NCI-H748 (cell line): Measurements from ENCODE around the gene MID2.
A peak's percentile ranks its signal among the peaks of the same experiment; 100 is the strongest.
"Not testable (repeated sequence)": the region's sequence is repeated elsewhere in the genome, so short reads cannot be mapped to it uniquely, and the experiment has no call there.

ENCODE experiments used
- DNase-seq: peaks from one replicate; lab custom pipeline; 2025; ENCODE audit not compliant: unreplicated experiment; lab: John Stamatoyannopoulos, UW

MID2 gene, protein sequence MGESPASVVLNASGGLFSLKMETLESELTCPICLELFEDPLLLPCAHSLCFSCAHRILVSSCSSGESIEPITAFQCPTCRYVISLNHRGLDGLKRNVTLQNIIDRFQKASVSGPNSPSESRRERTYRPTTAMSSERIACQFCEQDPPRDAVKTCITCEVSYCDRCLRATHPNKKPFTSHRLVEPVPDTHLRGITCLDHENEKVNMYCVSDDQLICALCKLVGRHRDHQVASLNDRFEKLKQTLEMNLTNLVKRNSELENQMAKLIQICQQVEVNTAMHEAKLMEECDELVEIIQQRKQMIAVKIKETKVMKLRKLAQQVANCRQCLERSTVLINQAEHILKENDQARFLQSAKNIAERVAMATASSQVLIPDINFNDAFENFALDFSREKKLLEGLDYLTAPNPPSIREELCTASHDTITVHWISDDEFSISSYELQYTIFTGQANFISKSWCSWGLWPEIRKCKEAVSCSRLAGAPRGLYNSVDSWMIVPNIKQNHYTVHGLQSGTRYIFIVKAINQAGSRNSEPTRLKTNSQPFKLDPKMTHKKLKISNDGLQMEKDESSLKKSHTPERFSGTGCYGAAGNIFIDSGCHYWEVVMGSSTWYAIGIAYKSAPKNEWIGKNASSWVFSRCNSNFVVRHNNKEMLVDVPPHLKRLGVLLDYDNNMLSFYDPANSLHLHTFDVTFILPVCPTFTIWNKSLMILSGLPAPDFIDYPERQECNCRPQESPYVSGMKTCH

DNA sequence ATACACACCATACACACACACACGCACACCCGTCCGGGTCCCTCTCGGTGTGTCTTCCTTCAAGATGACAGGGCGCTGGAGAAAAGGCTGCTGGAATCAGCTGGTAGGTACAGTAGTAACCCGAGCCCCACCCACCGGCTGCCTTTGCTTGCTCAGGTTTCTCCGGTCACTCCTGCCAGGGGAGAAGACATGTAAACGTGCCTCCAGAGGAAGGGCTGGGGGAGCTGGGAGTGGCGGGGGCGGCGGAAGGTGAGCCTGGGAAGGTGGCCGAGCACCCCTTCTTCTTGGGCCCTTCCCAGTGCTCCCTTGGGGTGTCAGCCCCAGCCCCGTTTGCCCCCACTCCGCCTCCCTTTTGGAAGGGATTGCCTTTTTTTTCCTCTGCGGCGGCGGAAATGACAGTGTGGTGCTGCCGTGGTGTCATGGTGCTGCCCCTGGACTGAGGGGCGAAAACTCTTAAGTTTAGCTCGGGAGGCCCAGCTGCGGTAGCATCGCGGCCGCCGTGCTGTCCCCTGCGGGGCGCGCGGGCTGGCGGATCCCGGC is at the start of gene MID2:
Gene MID2, plus strand, starts transcription at position 169 of the 540 bp plus-strand sequence. CDS start 561 bp downstream, outside the sequence.
- peak; percentile 83 for DNase-seq

- DNase-seq: peak; percentile 85
Observed at GRCh38 chrX:107776649-107777535, 48.8 kb upstream of the MID2 start.

- no peak for DNase-seq
Observed at GRCh38 chrX:107777536-107777832, 48.2 kb upstream of the MID2 start, which contains the start of gene NCBP2L. Gene NCBP2L (plus strand): TSS chrX:107777733. CDS start chrX:107794221, 16,488 bp downstream.

DNA sequence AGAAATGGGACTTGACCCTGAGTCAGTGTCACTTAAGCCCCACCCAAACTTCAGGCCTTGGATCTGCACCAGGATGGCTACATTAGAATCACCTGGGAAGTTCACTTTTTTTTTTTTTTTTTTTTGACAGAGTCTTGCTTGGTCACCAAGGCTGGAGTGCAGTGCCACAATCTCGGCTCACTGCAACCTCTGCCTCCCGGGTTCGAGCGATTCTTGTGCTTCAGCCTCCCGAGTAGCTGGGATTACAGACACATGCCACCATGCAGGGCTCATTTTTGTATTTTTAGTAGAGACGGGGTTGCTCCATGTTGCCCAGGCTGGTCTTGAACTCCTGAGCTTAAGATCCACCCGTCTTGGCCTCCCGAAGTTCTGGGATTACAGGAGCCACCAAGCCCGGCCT is 45.1 kb upstream of the MID2 start:
- peak; percentile 23 for DNase-seq

DNA sequence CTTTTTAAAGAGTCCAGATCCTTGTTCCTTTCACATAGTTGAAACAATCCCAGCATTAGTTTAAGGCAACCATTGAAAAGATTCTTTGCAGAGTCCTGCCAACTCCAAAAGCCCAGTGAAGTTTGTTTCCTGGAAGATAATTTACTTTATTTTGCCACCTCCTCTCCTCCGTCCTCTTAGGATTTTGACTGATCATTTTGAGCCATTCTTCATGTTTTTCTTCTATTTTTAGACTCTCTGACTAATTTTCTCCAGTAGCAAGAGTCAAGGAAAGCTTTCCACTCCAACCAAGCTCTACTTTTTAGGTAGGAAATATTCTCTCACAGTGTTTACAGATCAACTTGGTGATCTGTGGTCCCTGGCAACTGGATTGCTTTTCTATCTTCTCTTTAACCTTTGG is 37.8 kb upstream of the MID2 start:
- DNase-seq: no peak

DNA sequence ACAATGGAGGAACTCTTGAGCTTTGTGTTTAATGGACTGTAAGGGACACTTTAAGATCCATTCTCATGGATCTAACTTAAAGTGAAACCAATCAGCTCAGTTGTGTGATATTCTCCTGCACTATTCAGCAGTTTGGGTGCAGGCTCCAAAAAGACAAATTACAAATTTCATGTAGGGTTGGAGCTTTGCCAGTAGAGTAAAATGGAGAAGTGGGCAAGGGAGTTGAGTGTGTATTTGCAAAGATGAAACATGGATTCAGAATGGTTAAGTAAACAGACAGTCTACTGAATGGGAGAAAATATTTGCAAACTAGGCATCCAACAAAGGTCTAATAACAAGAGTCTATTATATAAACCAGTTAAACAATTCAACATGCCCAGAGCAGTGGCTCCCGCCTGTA is 21.2 kb upstream of the MID2 start:
- peak; percentile 81 for DNase-seq

DNA sequence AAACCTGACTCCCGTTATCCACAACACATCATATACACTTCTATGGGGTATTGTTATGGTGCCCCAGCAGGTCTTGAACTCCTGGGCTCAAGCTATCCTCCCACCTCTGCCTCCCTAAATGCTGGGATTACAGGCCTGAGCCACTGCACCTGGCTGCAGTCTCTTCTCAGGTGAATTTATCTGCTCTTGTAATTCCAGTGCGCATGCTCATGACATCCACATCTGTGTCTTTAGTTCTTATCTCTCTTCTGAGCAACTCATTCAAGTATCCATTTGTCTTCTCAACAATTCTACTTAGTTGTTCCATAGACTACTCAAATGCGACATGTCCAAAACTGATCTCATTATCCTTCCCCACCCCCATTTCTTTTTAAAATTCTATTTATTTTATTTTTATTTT is 20.5 kb upstream of the MID2 start:
- peak; percentile 24 for DNase-seq

DNA sequence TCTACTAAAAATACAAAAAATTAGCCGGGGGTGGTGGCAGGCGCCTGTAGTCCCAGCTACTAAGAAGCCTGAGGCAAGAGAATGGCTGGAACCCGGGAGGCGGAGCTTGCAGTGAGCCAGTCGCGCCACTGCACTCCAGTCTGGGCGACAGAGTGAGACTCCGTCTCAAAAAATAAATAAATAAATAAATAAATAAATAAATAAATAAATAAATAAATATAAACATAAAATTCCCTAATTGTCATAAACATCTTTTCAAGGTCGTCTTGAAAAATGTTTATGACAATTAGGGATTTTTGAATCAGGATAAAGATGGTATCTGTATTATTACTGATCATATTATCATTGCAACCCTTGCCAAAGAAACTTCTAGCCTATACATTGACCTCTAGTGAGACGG is 15.6 kb upstream of the MID2 start:
- DNase-seq: not testable (repeated sequence)

DNA sequence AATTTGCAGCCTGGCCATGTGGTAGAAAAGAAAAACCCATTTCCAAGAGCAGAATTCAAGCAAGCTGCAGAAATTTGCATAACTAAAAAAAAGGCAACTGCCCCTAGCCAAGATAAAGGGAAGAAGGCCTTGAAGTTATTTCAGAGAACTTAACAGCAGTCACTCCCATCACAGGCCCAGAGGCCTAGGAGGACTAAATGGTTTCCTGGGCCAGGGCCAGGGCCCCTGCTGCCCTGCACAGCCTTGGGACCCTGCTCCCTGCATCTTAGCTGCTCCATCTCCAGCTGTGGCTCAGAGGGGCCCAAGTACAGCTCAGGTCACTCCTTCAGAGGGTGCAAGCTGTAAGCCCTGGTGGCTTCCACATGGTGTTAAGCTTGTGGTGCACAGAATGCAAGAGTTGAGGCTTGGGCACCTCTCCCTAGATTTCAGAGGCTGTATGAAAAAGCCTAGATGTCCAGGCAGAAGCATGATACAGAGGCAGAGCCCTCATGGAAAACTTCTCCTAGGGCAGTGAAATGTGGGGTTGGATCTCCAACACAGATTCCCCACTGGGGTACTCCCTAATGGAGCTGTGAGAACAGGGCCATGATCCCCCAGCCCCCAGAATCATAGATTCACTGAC is 6.7 kb upstream of the MID2 start:
- DNase-seq: no peak

DNA sequence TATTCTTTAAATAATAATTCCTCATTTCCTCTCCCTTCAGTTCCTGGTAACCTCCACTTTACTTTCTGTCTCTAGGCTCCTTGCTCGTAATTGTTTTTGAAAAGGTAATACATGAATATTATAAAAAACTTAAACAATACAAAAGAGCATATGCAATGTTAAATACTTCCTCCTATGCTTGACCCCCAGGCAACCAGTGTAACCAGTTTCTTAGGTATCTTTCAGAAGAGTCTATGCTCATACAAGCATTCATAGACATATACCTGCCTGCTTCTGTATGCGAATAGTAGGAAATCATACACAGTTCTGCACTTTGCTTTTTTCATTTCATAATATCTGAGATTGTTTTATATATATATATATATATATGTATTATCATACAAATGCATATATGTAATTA is 2.6 kb upstream of the MID2 start:
- no peak for DNase-seq

- DNase-seq: no peak
Observed at GRCh38 chrX:107823456-107823855, 2.2 kb upstream of the MID2 start.

DNA sequence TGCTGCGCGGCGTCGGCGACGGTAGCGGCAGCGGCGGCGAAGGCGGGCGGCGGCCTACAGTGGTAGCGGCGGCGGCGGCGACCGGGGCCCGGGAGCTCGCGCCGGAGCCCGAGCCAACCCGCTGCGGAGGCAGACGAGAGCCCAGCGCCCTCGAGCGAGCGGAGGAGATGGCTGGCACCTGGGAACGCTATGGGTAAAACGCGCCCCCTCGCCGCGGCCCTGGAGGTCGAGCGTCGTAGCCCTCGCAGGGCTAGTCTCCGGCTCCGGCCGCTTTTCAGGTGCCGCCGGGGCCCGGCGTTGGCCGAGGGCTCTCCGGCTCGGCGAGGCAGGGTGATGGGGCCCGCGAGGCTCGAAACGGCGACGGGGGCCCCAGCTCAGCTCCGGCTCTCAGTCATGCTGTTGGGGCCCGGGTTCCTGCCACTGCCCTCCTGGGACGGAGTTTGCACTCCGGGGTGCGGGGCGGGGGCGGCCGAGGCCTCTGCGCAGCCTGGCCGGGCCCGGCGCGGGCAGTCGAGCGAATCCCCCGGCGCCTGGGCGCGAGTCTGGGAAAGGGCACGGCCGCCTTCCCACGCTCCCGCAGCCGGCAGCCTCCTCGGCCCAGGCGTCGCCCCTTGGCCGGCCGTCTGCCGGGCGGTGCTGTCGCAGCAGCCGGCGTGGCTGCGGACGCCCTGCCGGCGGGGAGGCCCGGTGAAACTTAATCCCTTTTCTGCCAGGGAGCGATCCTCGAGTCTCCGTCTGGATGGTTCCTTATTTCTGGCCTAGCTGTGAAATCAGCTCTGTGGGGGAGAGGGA is 768 bp downstream of the MID2 start:
- peak; percentile 61 for DNase-seq

DNA sequence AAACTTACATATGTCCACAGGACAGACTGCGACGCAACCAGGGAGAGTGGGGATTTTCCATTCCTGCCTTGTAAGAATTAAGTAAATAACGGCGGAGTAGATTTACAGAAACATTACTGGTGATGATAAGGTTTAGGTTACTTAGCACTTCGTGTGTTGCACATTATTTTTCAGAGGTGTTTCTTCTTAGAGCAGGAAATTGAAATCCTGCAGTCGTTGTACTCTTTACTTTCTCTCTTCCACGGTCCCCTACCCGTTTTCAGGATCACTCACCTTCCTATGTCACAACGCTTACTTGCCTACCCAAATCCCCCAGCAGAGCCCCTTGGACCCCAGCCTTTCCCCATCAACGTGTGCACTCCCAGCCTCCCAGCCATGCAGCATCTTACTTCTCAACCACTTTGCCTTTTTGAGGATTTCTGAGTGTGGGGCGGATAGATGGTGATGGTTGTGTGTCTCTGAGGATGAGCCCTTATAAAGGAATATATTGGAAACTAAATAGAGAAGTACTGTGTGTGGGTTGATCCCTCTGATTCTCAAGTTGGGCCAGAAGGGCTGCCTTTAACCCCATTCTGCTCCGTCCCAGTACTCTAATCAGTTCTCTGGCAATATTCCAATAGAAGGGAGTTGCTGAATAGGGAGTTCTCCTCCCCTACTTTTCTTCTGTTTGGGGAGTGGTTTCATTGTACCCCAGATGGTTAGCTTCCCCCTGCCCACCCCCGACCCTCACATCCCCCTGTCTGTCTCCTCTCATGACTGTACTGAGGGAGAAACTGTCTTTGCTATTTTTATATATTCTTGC is 1.6 kb downstream of the MID2 start:
- DNase-seq: peak; percentile 31

GRCh38 chrX:107827852-107828251 is 2.2 kb downstream of the MID2 start:
- DNase-seq: no peak

DNA sequence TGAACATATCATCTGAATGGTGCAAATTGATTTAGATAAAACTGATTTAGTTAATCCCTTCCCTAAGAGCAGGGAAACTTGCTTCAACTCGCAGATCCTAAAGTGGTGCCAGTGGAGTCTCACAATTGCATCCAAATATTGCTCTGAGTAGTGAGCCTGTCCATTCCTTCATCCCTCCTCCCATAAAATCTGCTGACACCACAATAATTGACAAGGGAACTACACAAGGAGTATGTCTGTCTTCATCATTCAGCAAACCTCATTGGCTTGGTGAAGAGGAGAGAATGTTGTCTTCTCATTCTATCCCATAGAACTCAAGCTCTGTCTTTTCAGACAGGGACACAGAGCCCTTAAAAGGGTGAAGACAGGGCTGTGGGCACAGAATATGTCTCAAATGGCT is 4.2 kb downstream of the MID2 start:
- DNase-seq: no peak

GRCh38 chrX:107831071-107831730 is 5.5 kb downstream of the MID2 start:
- peak; percentile 40 for DNase-seq

DNA sequence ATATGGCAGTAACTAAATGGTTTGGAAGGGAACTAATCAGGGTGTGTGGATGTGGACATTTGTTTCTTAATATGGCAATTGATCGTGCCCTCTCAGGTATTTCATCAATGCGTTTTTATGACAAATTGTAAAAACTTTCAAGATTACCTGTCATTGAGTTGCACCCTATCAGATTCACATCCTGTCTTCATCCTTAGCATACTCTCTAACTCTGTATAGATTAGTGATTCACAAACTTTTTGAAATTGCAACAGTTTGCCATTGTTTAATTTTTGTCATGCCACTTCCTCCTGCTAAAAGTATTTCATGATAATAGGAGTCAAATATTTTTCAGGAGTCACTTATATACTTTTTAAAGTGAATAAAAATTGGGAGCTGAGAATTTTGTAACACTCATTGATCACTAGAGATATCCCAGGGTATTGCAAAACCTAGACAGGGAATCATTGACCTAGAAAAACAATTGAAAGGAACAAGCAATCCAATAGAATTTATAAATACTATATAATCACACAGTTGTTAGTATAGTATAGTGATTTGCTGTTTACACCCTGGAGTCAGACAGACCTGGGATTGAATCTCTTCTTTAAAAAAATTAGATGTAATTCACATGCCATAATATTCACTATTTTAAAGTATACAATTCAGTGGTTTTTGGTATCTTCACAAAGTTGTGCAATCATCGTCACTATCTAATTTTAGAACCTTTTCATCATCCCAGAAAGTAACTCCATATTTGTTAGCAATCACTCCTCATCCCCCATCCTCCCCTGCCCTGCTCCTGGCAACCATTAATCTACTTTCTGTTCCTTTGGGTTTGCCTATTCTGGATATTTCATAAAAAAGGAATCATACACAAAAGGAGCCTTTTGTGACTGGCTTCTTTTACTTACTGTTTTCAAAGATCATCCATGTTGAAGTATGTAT is 8.9 kb downstream of the MID2 start:
- DNase-seq: no peak

GRCh38 chrX:107836958-107837357 is 11.3 kb downstream of the MID2 start:
- no peak for DNase-seq
